Superior temporal gyrus (tissue), 1 donor: Measurements from ENCODE around the gene SLC66A1.
A peak's percentile ranks its signal among the peaks of the same experiment; 100 is the strongest.
"Not testable (repeated sequence)": the region's sequence is repeated elsewhere in the genome, so short reads cannot be mapped to it uniquely, and the experiment has no call there.

Experiments used
- DNase-seq: peaks from one replicate; pipeline ENCODE4 v3.0.0-alpha.2; 2016; ENCODE audit errors: extremely low spot score

The SLC66A1 gene

GRCh38 chr1:19304081-19304480, 8.0 kb upstream of the SLC66A1 start:
- not testable (repeated sequence) for DNase-seq

GRCh38 chr1:19305880-19306279, 6.2 kb upstream of the SLC66A1 start:
- no peak for DNase-seq

- DNase-seq, result no peak
Measured at GRCh38 chr1:19306941-19307340, 5.2 kb upstream of the SLC66A1 start.

GRCh38 chr1:19307794-19308508, 4.2 kb upstream of the SLC66A1 start:
- DNase-seq, result no peak

DNA sequence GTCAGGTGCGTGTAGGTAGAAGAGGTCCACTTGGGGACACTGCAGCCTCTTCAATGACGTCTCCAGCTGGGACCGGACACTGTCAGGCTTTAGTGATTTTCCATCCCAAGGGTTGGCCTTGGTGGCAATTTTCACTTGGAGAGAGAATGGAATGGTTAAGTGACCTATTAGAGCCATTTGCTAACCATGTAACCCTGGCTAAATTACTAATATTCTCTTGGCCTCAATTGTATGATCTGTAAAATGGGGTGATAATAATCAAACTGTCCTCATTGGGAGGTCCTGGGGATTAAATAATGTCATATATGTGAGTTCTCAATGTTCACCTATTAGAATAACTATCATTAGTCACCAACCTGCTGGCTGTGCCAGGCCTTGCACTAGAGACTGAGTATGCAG, 3.6 kb upstream of the SLC66A1 start:
- no peak for DNase-seq

- no peak for DNase-seq
Measured at GRCh38 chr1:19309123-19309813, 2.9 kb upstream of the SLC66A1 start.

- no peak for DNase-seq
Measured at GRCh38 chr1:19310061-19310460, 2.1 kb upstream of the SLC66A1 start.

- DNase-seq, result peak; percentile 13
Measured at GRCh38 chr1:19310720-19311502, 1.2 kb upstream of the SLC66A1 start.

GRCh38 chr1:19311503-19311930, 609 bp upstream of the SLC66A1 start:
- no peak for DNase-seq

- DNase-seq, result peak; percentile 18
Measured at GRCh38 chr1:19312782-19313635, 883 bp downstream of the SLC66A1 start.

DNA sequence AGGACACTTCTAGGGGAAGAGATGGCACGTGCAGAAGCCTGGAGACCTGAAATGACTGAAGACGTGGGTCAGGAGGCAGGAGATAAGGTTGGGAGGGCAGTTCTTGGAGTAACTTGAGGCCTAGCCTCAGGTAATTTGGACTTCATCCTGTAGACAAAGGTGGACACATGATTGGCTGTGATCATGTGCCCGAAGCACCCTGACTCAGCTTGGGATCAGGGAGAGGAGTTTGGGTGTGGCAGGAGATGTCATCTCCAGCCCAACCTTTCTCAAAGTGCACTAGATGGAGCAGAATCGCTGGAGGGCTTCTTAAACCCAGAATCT, 1.5 kb downstream of the SLC66A1 start:
- no peak for DNase-seq

- DNase-seq, result no peak
Measured at GRCh38 chr1:19313961-19314882, 2.1 kb downstream of the SLC66A1 start.

- no peak for DNase-seq
Measured at GRCh38 chr1:19315378-19316198, 3.5 kb downstream of the SLC66A1 start.

- DNase-seq, result no peak
Measured at GRCh38 chr1:19317126-19317910, 5.2 kb downstream of the SLC66A1 start.

- no peak for DNase-seq
Measured at GRCh38 chr1:19319196-19319595, 7.1 kb downstream of the SLC66A1 start.

DNA sequence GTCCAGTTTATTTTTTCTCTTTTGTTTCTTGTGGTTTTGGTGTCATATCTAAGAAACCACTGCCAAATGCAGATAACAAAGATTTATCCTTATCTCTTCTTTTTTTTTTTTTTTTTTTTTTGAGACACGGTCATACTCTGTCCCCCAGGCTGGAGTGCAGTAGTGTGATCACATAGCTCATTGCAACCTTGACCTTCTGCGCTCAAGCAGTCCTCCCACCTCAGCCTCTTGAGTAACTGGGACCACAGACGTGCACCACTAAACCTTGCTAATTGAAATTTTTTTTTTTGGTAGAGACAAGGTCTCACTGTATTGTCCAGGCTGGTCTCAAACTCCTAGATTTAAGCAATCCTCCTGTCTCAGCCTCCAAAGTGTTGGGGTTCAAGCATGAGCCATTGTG, 8.9 kb downstream of the SLC66A1 start:
- DNase-seq, result no peak

- DNase-seq, result no peak
Measured at GRCh38 chr1:19322481-19322880, 10.4 kb downstream of the SLC66A1 start.

DNA sequence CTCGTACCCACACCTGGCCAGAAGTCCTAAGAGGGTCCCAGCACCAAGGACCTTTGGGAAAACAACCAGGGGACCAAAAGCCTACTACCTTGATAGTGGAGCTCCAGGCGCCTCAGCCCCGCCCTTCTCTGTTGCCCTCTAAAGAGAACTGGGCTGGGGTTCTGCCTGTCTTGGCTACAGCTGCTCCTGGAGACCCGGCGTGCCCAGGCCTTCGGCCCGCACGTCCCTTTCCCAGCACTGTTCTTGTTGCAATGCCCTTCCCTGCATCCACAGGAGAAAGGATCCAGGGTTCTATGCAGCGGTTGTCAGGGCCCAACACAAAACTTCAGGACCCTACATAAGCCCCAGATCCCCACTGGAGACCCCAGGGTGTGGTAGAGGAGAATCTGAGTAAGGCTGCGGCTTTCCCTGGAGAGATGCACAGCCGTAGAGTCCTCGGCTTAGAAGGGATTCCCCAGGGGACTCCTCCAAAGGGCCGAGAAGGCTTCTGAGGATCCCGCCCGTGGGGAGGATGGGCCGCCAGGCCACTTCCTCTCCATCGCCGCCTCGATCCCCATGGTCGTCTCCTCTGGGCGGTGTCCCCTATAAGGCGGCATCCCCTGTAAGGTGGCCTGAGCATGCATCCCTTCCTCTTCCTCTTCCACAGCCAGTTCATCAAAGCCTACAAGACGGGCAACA, 12.0 kb downstream of the SLC66A1 start:
- no peak for DNase-seq

DNA sequence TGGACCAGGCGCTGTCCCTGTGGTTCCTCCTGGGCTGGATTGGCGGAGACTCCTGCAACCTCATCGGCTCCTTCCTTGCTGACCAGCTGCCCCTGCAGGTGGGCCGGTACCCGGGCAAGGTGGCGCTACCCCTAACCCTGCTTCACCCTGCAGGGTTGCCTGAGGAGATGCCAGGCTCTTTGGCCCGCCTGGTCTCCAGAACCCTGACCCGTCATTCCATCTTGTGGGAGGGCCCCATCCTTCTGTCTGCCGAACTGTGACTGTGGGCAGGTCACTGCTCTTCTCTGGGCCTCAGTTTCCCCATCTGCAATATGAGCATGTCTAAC, 12.5 kb downstream of the SLC66A1 start:
- no peak for DNase-seq
